HepG2 (cell line): ENCODE data around the gene SPG7. TPM values are rescaled to one million over a fixed set of nuclear protein-coding genes. Genes with fewer than 3 reads are reported as not detected.
A peak's percentile ranks its signal among the peaks of the same experiment; 100 is the strongest.

Experiments
- ATAC-seq: fragments of 200-7000 bp; cut with Tn5 transposase; 3 replicates; pipeline ENCODE4 v1.9.1; 2020; ENCODE audit warnings: mild to moderate bottlenecking, moderate library complexity
- BruUV-seq: library from RNA; stranded (reverse); fragments of 400-500 nt; replicated peaks from 2 replicates; lab custom pipeline; 2021; lab: Mats Ljungman, UMichigan
- CTCF ChIA-PET: fragments of 300-600 bp; formaldehyde crosslinking; extraction: SDS; loops from one replicate; lab custom pipeline; 2021; ENCODE audit warnings: low total read pairs, inconsistent platforms, low intra/inter-chr PET ratio; lab: Yijun Ruan, JAX
- POLR2A ChIA-PET: fragments of 350-600 bp; sonication (Branson Sonifier 250); formaldehyde crosslinking; loops from one replicate; lab custom pipeline; 2020; ENCODE audit warnings: antibody characterized with exemption, inconsistent platforms; lab: Yijun Ruan, JAX
- DNase-seq: peaks from one replicate; pipeline ENCODE4 v3.0.0-alpha.2; 2015; ENCODE audit warnings: low spot score
- FAIRE-seq: peaks from 3 replicates; lab custom pipeline; 2011; peaks lifted over from hg19 to GRCh38; lab: Jason Lieb, UNC
- H2AFZ ChIP-seq: one replicate; pipeline ENCODE4 v1.6.1; 2011; ENCODE audit warnings: low read length, inconsistent platforms
- H3K27ac ChIP-seq: fragments of 300-600 bp; 3 replicates; pipeline ENCODE4 v1.8.0; 2011; ENCODE audit warnings: mixed run types, mild to moderate bottlenecking, mixed read lengths, low read length, inconsistent platforms; ENCODE audit not compliant: insufficient read depth; ENCODE audit errors: extremely low read length
- H3K27me3 ChIP-seq, 2 experiments: fragments of 200-600 bp in 1 of 2; 2 replicates in 1 of 2; 3 replicates in 1 of 2; pipeline versions ENCODE4 v1.6.0 to v1.8.0; 2011; ENCODE audit warnings: low read length in 2 of 2, mild to moderate bottlenecking in 2 of 2, moderate library complexity in 2 of 2, inconsistent platforms in 1 of 2; ENCODE audit not compliant: insufficient read depth in 2 of 2, control insufficient read depth in 1 of 2
- H3K36me3 ChIP-seq, 2 experiments: fragments of 200-600 bp in 1 of 2; replicated peaks in 1 of 2; 2 replicates in 1 of 2; 3 replicates in 1 of 2; pipeline versions ENCODE4 v1.5.1 to v1.8.0; 2011; ENCODE audit warnings: low read length in 2 of 2, inconsistent platforms in 1 of 2; ENCODE audit not compliant: insufficient read depth in 2 of 2, control insufficient read depth in 1 of 2
- H3K4me1 ChIP-seq: 2 replicates; pipeline ENCODE4 v1.5.1; 2012; ENCODE audit warnings: low read length, inconsistent platforms; ENCODE audit not compliant: insufficient read depth
- H3K4me2 ChIP-seq: 2 replicates; pipeline ENCODE4 v1.6.0; 2011; ENCODE audit warnings: low read depth, low read length, inconsistent platforms
- H3K4me3 ChIP-seq, 3 experiments: fragments of 200-600 bp in 1 of 3; sonication (generic), shearing (Covaris generic) in 1 of 3; replicated peaks in 1 of 3; 2 replicates each; pipeline ENCODE4 v1.5.1; 2011 to 2016; ENCODE audit warnings: low read length in 3 of 3, inconsistent platforms in 2 of 3, low read depth in 2 of 3, mild to moderate bottlenecking in 2 of 3, control low read depth in 1 of 3, mixed read lengths in 1 of 3; ENCODE audit not compliant: insufficient read depth in 1 of 3
- H3K79me2 ChIP-seq: one replicate; pipeline ENCODE4 v1.6.1; 2011; ENCODE audit warnings: low read length, inconsistent platforms; ENCODE audit not compliant: insufficient read depth
- H3K9ac ChIP-seq: 2 replicates; pipeline ENCODE4 v1.6.0; 2011; ENCODE audit warnings: mild to moderate bottlenecking, low read depth, low read length, inconsistent platforms; ENCODE audit not compliant: insufficient read depth
- H3K9me3 ChIP-seq: 2 replicates; pipeline ENCODE4 v1.5.1; 2012; ENCODE audit warnings: mild to moderate bottlenecking, low read length
- H4K20me1 ChIP-seq: 2 replicates; pipeline ENCODE4 v1.6.0; 2011; ENCODE audit warnings: inconsistent platforms, mild to moderate bottlenecking, low read length, moderate library complexity; ENCODE audit not compliant: insufficient read depth
- BRD4 ChIP-seq: sonication (generic); formaldehyde crosslinking; IDR thresholded peaks from 2 replicates; pipeline ENCODE4 v1.4.0; 2020; ENCODE audit warnings: missing genetic modification reagents
- ELF4 ChIP-seq: sonication (generic); formaldehyde crosslinking; IDR thresholded peaks from 2 replicates; pipeline ENCODE4 v1.5.0; 2020; ENCODE audit warnings: missing genetic modification reagents, mild to moderate bottlenecking, moderate library complexity, borderline replicate concordance
- IRX3 ChIP-seq: sonication (generic); formaldehyde crosslinking; IDR thresholded peaks from 2 replicates; pipeline ENCODE4 v1.8.1; 2023; ENCODE audit warnings: mild to moderate bottlenecking, low read depth, missing genetic modification reagents, borderline replicate concordance
- MTF1 ChIP-seq: sonication (generic); formaldehyde crosslinking; IDR thresholded peaks from 2 replicates; pipeline ENCODE4 v1.5.0; 2020; ENCODE audit warnings: missing genetic modification reagents
- RAD51 ChIP-seq: fragments of 450-650 bp; IDR thresholded peaks from 2 replicates; pipeline ENCODE4 v1.6.1; 2016; ENCODE audit warnings: borderline replicate concordance
- TCF7 ChIP-seq: sonication (generic); IDR thresholded peaks from 2 replicates; pipeline ENCODE4 v1.6.1; 2016; ENCODE audit warnings: antibody characterized with exemption, low read depth
- ZFP62 ChIP-seq: sonication (generic); formaldehyde crosslinking; IDR thresholded peaks from 2 replicates; pipeline ENCODE4 v1.4.0; 2020; ENCODE audit warnings: missing genetic modification reagents
- ZNF3 ChIP-seq: IDR thresholded peaks from 2 replicates; pipeline ENCODE4 v1.7.0; 2017; ENCODE audit warnings: inconsistent platforms
- ZNF337 ChIP-seq: sonication (generic); formaldehyde crosslinking; IDR thresholded peaks from 2 replicates; pipeline ENCODE4 v1.5.1; 2020; ENCODE audit warnings: missing genetic modification reagents, low read depth, mild to moderate bottlenecking, borderline replicate concordance
- ZNF383 ChIP-seq: sonication (generic); formaldehyde crosslinking; IDR thresholded peaks from 2 replicates; pipeline ENCODE4 v1.4.0; 2020; ENCODE audit warnings: missing genetic modification reagents, mild to moderate bottlenecking, borderline replicate concordance
- ZNF446 ChIP-seq: sonication (generic); formaldehyde crosslinking; IDR thresholded peaks from 2 replicates; pipeline ENCODE4 v1.5.0; 2020; ENCODE audit warnings: mild to moderate bottlenecking, missing genetic modification reagents
- ZNF607 ChIP-seq: sonication (generic); formaldehyde crosslinking; IDR thresholded peaks from 2 replicates; pipeline ENCODE4 v1.5.1; 2020; ENCODE audit warnings: missing genetic modification reagents, mild to moderate bottlenecking, borderline replicate concordance
- ZNF772 ChIP-seq: sonication (generic); formaldehyde crosslinking; IDR thresholded peaks from 2 replicates; pipeline ENCODE4 v1.5.0; 2020; ENCODE audit warnings: mild to moderate bottlenecking, missing genetic modification reagents
- ZNF879 ChIP-seq: sonication (generic); formaldehyde crosslinking; IDR thresholded peaks from 2 replicates; pipeline ENCODE4 v1.8.1; 2023; ENCODE audit warnings: missing genetic modification reagents
- WGBS: methylation state at CpG from one replicate; pipeline ENCODE4 v1.1.6; 2017; ENCODE audit warnings: low lambda C conversion rate; 5-methylcytosine and 5-hydroxymethylcytosine counted together
- in situ Hi-C: cut with HindIII; loops from 2 replicates; pipeline ENCODE4 v1.10.0; 2017; ENCODE audit warnings: low pct_unique_long_range_greater_than_20kb; ENCODE audit not compliant: extremely low pct_ligation_motif_present
- intact Hi-C: fragments of 100-400 bp; cut with micrococcal nuclease; formaldehyde crosslinking; loops from one replicate; pipeline ENCODE4 v1.10.0; 2022; ENCODE audit not compliant: unreplicated experiment
- polyA plus RNA-seq, 8 experiments: library from polyadenylated mRNA; depleted of rRNA in 3 of 8; stranded (reverse) in 7 of 8; unstranded in 1 of 8; fragments of >200 nt; fragmentation: Illumina TruSeq in 4 of 8; extraction: Trizol in 4 of 8; gene quantifications; 2 replicates each; pipeline versions ENCODE4 v1.2.1 to v1.2.3, GENCODE V29; 2011 to 2016; ENCODE audit warnings: low read depth in 4 of 8, missing spikeins in 1 of 8, mixed read lengths in 1 of 8; ENCODE audit not compliant: insufficient read depth in 1 of 8
- total RNA-seq, 5 experiments: library from RNA; depleted of rRNA; stranded (reverse); fragments of >200 nt; fragmentation: Illumina TruSeq; extraction: Trizol; gene quantifications; 2 replicates each; pipeline ENCODE4 v1.2.3, GENCODE V29; 2016; ENCODE audit warnings: low read depth in 1 of 5
- TF ChIP-seq, protein P1 (sequence below): sonication (generic); formaldehyde crosslinking; IDR thresholded peaks from 2 replicates; pipeline ENCODE4 v1.5.1; 2020; ENCODE audit warnings: missing genetic modification reagents, mild to moderate bottlenecking, borderline replicate concordance
- TF ChIP-seq, protein P2 (sequence below): sonication (generic); formaldehyde crosslinking; conservative IDR thresholded peaks from 2 replicates; pipeline ENCODE4 v1.4.0; 2020; ENCODE audit warnings: missing genetic modification reagents
- TF ChIP-seq, protein P3 (sequence below): sonication (generic); formaldehyde crosslinking; IDR thresholded peaks from 2 replicates; pipeline ENCODE4 v1.8.0; 2022; ENCODE audit warnings: missing genetic modification reagents, mild to moderate bottlenecking, borderline replicate concordance

Gene SPG7
- total and polyA plus RNA-seq, 2 of the 13 experiments (the other 11 are each of a cell fraction or from before 2014, with no cell fraction given) = 66.0 to 136 TPM

DNA sequence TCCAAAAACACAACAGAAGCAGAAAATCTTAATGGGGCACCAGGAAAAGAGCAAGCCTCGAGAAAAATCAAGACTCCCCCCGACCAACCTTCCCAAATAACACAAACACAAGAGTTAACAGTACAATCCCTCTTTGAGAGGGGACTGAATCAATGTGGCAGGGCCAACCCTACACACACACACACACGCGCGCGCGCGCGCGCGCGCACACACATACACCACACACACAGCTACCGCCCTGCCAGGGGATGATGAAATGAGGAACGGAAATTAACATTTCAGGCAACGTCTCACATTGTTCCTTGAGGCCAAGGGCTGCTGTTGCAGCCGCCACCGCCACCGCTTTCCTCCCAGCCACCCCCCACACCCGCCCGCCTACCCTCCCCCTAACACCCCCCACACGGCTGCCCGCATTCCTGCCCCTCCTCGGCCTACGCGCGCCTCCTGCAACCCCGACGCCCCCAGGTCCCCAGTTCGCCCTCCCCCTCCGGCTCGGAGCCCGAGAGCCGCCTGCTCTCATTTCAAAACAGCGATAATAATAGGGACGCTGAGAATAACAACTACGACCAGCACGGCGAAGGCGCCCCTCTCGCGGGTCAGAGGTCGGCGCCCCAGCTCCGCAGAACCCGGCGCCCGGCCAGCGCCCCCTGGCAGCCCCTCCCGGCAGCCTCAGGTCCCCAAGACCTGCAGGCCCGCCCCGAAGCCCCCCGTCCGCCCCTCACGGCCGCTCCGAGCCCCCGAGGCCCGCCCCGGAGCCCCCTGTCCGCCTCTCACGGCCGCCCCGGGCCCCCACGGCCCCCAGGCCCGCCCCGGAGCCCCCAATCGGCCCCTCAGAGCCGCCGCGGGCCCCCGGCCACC is 18.9 kb upstream of the SPG7 start (continued):
- TF ChIP-seq, protein P1, sequence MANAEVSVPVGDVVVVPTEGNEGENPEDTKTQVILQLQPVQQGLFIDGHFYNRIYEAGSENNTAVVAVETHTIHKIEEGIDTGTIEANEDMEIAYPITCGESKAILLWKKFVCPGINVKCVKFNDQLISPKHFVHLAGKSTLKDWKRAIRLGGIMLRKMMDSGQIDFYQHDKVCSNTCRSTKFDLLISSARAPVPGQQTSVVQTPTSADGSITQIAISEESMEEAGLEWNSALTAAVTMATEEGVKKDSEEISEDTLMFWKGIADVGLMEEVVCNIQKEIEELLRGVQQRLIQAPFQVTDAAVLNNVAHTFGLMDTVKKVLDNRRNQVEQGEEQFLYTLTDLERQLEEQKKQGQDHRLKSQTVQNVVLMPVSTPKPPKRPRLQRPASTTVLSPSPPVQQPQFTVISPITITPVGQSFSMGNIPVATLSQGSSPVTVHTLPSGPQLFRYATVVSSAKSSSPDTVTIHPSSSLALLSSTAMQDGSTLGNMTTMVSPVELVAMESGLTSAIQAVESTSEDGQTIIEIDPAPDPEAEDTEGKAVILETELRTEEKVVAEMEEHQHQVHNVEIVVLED (CRISPR knock-in tag) = peak; percentile 22; the same call in 1 of the 2 replicates
- no peak for TF ChIP-seq ZFP62 (CRISPR knock-in tag)

- in situ Hi-C loops = no loop called here
- CTCF ChIA-PET = no interaction called here
- TF ChIP-seq ZNF446 (0 out of 2 replicates have a peak, but pooled peaks have one; percentile 58), ZNF879 (no peak), ZNF3 (CRISPR knock-in tag) (no peak), BRD4 (CRISPR knock-in tag) (0 out of 2 replicates have a peak, but pooled peaks have one; percentile 14), TCF7 (no peak), MTF1 (CRISPR knock-in tag) (no peak), ELF4 (CRISPR knock-in tag) (0 out of 2 replicates have a peak, but pooled peaks have one; percentile 4), IRX3 (0 out of 2 replicates have a peak, but pooled peaks have one; percentile 14), ZNF337 (CRISPR knock-in tag) (no peak), ZNF383 (CRISPR knock-in tag) (no peak), RAD51 (no peak), ZNF772 (CRISPR knock-in tag) (no peak; the same call in 1 of the 2 replicates), ZNF607 (CRISPR knock-in tag) (0 out of 2 replicates have a peak, but pooled peaks have one; percentile 13)
- TF ChIP-seq, protein P2, sequence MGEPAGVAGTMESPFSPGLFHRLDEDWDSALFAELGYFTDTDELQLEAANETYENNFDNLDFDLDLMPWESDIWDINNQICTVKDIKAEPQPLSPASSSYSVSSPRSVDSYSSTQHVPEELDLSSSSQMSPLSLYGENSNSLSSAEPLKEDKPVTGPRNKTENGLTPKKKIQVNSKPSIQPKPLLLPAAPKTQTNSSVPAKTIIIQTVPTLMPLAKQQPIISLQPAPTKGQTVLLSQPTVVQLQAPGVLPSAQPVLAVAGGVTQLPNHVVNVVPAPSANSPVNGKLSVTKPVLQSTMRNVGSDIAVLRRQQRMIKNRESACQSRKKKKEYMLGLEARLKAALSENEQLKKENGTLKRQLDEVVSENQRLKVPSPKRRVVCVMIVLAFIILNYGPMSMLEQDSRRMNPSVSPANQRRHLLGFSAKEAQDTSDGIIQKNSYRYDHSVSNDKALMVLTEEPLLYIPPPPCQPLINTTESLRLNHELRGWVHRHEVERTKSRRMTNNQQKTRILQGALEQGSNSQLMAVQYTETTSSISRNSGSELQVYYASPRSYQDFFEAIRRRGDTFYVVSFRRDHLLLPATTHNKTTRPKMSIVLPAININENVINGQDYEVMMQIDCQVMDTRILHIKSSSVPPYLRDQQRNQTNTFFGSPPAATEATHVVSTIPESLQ (CRISPR knock-in tag) = no peak
- TF ChIP-seq, protein P3, sequence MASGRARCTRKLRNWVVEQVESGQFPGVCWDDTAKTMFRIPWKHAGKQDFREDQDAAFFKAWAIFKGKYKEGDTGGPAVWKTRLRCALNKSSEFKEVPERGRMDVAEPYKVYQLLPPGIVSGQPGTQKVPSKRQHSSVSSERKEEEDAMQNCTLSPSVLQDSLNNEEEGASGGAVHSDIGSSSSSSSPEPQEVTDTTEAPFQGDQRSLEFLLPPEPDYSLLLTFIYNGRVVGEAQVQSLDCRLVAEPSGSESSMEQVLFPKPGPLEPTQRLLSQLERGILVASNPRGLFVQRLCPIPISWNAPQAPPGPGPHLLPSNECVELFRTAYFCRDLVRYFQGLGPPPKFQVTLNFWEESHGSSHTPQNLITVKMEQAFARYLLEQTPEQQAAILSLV = no peak
Observed at GRCh38 chr16:89489898-89490438, 18.2 kb upstream of the SPG7 start.

More at GRCh38 chr16:89489898-89490438, 18.2 kb upstream of the SPG7 start:
- POLR2A ChIA-PET = interaction anchor here (0.9 to 2.0 kb wide), 4 partner anchors 11 to 18 kb away, joined by 4 to 23 read pairs (median 8); partner anchors contain the start of gene SPG7
- Histone ChIP-seq H3K36me3 (peaks cover 0 to 3% of the 10 kb centered on the region in 2 experiments; a peak in 3 of 5 replicates), H4K20me1 (peaks cover 41% of the 10 kb centered on the region), H3K4me2 (no peak overlapping the region), H3K4me3 (peak overlapping the region; percentile 60 to 83 (median 80); a peak in 4 of 6 replicates), H3K9ac (peak overlapping the region; percentile 70), H3K27ac (peak overlapping the region; percentile 74), H3K9me3 (no peaks in the 10 kb centered on the region), H3K27me3 (no peaks in the 10 kb centered on the region; a peak in 1 of 5 replicates), H3K4me1 (peaks cover 59% of the 10 kb centered on the region), H3K79me2 (peaks cover 57% of the 10 kb centered on the region), H2AFZ (no peak overlapping the region)
- ATAC-seq = no peak
- WGBS = 2% methylated on average over 13 of the region's 81 CpGs
- intact Hi-C loops = loop anchor here (2.0 to 5.0 kb wide), 2 partner anchors 15 to 48 kb away; no protein-coding TSS in a partner anchor
- no peak for FAIRE-seq
- no TSS peak for BruUV-seq
- no peak for DNase-seq
